Activated naive CD8-positive, alpha-beta T cell treated with anti-CD3 and anti-CD28 coated beads, Interleukin-2, amount 50 U/mL, for 16 hours (primary cell): ENCODE data around the gene DKC1.
A peak's percentile ranks its signal among the peaks of the same experiment; 100 is the strongest.
"Not testable (repeated sequence)": the region's sequence is repeated elsewhere in the genome, so short reads cannot be mapped to it uniquely, and the experiment has no call there.

ENCODE experiments used
- DNase-seq: peaks from one replicate; pipeline ENCODE4 v3.0.0-alpha.2; 2020; ENCODE audit warnings: low read depth, low spot score

The DKC1 gene

GRCh38 chrX:154791939-154792338, 29.3 kb downstream of the DKC1 start:
- DNase-seq, result no peak

- no peak for DNase-seq
Measured at GRCh38 chrX:154793084-154793795, 30.6 kb downstream of the DKC1 start.

- no peak for DNase-seq
Measured at GRCh38 chrX:154795016-154795415, 32.4 kb downstream of the DKC1 start.

GRCh38 chrX:154797006-154797405, 34.3 kb downstream of the DKC1 start:
- DNase-seq, result no peak

- no peak for DNase-seq
Measured at GRCh38 chrX:154799556-154800348, 37.1 kb downstream of the DKC1 start.

- no peak for DNase-seq
Measured at GRCh38 chrX:154800478-154801210, 38.0 kb downstream of the DKC1 start.

GRCh38 chrX:154802947-154803346, 40.3 kb downstream of the DKC1 start:
- DNase-seq, result no peak

- DNase-seq, result no peak
Measured at GRCh38 chrX:154804261-154804956, 41.7 kb downstream of the DKC1 start.

GRCh38 chrX:154804957-154805695, 42.5 kb downstream of the DKC1 start, which contains the start of gene MPP1:
Gene MPP1 (minus strand): TSS chrX:154805485. CDS start chrX:154805373, 112 bp downstream.
- peak; percentile 25 for DNase-seq

- DNase-seq, result no peak
Measured at GRCh38 chrX:154805696-154806091, 43.0 kb downstream of the DKC1 start.

GRCh38 chrX:154806837-154807501, 44.3 kb downstream of the DKC1 start:
- no peak for DNase-seq

- DNase-seq, result no peak
Measured at GRCh38 chrX:154809939-154810665, 47.4 kb downstream of the DKC1 start.

GRCh38 chrX:154812341-154813101, 49.9 kb downstream of the DKC1 start:
- no peak for DNase-seq

GRCh38 chrX:154813801-154814200, 51.1 kb downstream of the DKC1 start:
- DNase-seq, result no peak

- no peak for DNase-seq
Measured at GRCh38 chrX:154815274-154815818, 52.7 kb downstream of the DKC1 start.

- DNase-seq, result not testable (repeated sequence)
Measured at GRCh38 chrX:154816326-154816898, 53.7 kb downstream of the DKC1 start.

- DNase-seq, result not testable (repeated sequence)
Measured at GRCh38 chrX:154817048-154817618, 54.5 kb downstream of the DKC1 start.
